GM18520 (cell line): ENCODE data around the gene CISH.

Experiments
- ATAC-seq: cut with Tn5 transposase; IDR thresholded peaks from one replicate; pipeline ENCODE4 v1.9.1; 2021; ENCODE audit not compliant: unreplicated experiment

Gene CISH

GRCh38 chr3:50599716-50600118 lies 11.9 kb downstream of the CISH start:
- ATAC-seq = no peak

- ATAC-seq = no peak
Observed at GRCh38 chr3:50599115-50599715, 12.4 kb downstream of the CISH start.

- no peak for ATAC-seq
Observed at GRCh38 chr3:50594253-50594785, 17.3 kb downstream of the CISH start.

- ATAC-seq = no peak
Observed at GRCh38 chr3:50592568-50592967, 19.0 kb downstream of the CISH start.

- ATAC-seq = no peak
Observed at GRCh38 chr3:50591196-50591741, 20.3 kb downstream of the CISH start.

GRCh38 chr3:50588759-50589433 lies 22.7 kb downstream of the CISH start:
- no peak for ATAC-seq

- no peak for ATAC-seq
Observed at GRCh38 chr3:50587806-50588758, 23.5 kb downstream of the CISH start.

- no peak for ATAC-seq
Observed at GRCh38 chr3:50587373-50587772, 24.2 kb downstream of the CISH start.

GRCh38 chr3:50586763-50587070 lies 24.9 kb downstream of the CISH start:
- ATAC-seq = no peak

- no peak for ATAC-seq
Observed at GRCh38 chr3:50585919-50586762, 25.4 kb downstream of the CISH start.

GRCh38 chr3:50584391-50584790 lies 27.2 kb downstream of the CISH start:
- no peak for ATAC-seq

- ATAC-seq = no peak
Observed at GRCh38 chr3:50583897-50584296, 27.7 kb downstream of the CISH start.

GRCh38 chr3:50582083-50582482 lies 29.5 kb downstream of the CISH start:
- ATAC-seq = no peak

- ATAC-seq = no peak
Observed at GRCh38 chr3:50581459-50581842, 30.1 kb downstream of the CISH start.

- ATAC-seq = no peak
Observed at GRCh38 chr3:50580683-50581458, 30.7 kb downstream of the CISH start.

- no peak for ATAC-seq
Observed at GRCh38 chr3:50577348-50577747, 34.2 kb downstream of the CISH start.

- no peak for ATAC-seq
Observed at GRCh38 chr3:50575372-50575771, 36.2 kb downstream of the CISH start.

GRCh38 chr3:50574444-50574831 lies 37.1 kb downstream of the CISH start:
- ATAC-seq = no peak

GRCh38 chr3:50573566-50574443 lies 37.8 kb downstream of the CISH start:
- no peak for ATAC-seq
